ENCODE results near the gene USP20. TPM values are rescaled to one million over a fixed set of nuclear protein-coding genes. Genes with fewer than 3 reads are reported as not detected.

USP20 gene
- total and polyA plus RNA-seq, 4 donors = 8.2 to 19.8 (median 10.3) TPM

DNA sequence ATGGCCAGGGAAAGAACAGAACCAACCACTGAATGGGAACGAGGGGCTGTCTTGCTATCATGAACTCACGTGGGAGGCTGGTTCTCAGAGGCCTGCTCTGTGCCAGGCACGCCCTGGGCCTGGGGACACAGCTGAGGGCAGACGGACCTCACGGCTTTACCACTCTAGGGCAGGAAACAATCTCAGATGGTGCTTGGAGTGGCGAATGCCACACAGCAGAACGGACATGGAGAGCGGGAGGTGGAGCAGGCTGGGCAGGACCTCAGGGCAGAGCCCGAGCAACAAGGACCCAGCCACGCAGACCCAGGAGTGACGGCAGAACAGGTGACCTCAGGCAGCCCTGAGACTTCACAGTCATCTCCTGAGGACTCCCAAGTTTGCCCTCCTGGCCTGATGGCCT, 20.0 kb upstream of the USP20 start:
- H3K4me3 ChIP-seq (ENCODE audit: low read depth in 1 of 3, low read length in 3 of 3) = no peak overlapping the region
- H3K9ac ChIP-seq (ENCODE audit: low read depth in 1 of 2, low read length in 2 of 2) = no peak overlapping the region
- 94% methylated on average over 11 of the region's 11 CpGs for WGBS
- TF ChIP-seq GABPA (IDR thresholded peaks at IDR 0.05 in 1 of 2, conservative IDR thresholded peaks at IDR 0.05 in 1 of 2) = no peak
- TF ChIP-seq, protein P1, sequence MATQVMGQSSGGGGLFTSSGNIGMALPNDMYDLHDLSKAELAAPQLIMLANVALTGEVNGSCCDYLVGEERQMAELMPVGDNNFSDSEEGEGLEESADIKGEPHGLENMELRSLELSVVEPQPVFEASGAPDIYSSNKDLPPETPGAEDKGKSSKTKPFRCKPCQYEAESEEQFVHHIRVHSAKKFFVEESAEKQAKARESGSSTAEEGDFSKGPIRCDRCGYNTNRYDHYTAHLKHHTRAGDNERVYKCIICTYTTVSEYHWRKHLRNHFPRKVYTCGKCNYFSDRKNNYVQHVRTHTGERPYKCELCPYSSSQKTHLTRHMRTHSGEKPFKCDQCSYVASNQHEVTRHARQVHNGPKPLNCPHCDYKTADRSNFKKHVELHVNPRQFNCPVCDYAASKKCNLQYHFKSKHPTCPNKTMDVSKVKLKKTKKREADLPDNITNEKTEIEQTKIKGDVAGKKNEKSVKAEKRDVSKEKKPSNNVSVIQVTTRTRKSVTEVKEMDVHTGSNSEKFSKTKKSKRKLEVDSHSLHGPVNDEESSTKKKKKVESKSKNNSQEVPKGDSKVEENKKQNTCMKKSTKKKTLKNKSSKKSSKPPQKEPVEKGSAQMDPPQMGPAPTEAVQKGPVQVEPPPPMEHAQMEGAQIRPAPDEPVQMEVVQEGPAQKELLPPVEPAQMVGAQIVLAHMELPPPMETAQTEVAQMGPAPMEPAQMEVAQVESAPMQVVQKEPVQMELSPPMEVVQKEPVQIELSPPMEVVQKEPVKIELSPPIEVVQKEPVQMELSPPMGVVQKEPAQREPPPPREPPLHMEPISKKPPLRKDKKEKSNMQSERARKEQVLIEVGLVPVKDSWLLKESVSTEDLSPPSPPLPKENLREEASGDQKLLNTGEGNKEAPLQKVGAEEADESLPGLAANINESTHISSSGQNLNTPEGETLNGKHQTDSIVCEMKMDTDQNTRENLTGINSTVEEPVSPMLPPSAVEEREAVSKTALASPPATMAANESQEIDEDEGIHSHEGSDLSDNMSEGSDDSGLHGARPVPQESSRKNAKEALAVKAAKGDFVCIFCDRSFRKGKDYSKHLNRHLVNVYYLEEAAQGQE (IDR thresholded peaks at IDR 0.05) = no peak
- TF ChIP-seq, protein P2, sequence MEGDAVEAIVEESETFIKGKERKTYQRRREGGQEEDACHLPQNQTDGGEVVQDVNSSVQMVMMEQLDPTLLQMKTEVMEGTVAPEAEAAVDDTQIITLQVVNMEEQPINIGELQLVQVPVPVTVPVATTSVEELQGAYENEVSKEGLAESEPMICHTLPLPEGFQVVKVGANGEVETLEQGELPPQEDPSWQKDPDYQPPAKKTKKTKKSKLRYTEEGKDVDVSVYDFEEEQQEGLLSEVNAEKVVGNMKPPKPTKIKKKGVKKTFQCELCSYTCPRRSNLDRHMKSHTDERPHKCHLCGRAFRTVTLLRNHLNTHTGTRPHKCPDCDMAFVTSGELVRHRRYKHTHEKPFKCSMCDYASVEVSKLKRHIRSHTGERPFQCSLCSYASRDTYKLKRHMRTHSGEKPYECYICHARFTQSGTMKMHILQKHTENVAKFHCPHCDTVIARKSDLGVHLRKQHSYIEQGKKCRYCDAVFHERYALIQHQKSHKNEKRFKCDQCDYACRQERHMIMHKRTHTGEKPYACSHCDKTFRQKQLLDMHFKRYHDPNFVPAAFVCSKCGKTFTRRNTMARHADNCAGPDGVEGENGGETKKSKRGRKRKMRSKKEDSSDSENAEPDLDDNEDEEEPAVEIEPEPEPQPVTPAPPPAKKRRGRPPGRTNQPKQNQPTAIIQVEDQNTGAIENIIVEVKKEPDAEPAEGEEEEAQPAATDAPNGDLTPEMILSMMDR (IDR thresholded peaks at IDR 0.05; ENCODE audit: low read depth, low read length, missing input control) = no peak
- TF ChIP-seq, protein P3, sequence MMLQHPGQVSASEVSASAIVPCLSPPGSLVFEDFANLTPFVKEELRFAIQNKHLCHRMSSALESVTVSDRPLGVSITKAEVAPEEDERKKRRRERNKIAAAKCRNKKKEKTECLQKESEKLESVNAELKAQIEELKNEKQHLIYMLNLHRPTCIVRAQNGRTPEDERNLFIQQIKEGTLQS (IDR thresholded peaks at IDR 0.05) = no peak
- no peak for TF ChIP-seq YY1 (IDR thresholded peaks at IDR 0.05)
- TF ChIP-seq SP1 (IDR thresholded peaks at IDR 0.05) = no peak
- TF ChIP-seq, protein P4, sequence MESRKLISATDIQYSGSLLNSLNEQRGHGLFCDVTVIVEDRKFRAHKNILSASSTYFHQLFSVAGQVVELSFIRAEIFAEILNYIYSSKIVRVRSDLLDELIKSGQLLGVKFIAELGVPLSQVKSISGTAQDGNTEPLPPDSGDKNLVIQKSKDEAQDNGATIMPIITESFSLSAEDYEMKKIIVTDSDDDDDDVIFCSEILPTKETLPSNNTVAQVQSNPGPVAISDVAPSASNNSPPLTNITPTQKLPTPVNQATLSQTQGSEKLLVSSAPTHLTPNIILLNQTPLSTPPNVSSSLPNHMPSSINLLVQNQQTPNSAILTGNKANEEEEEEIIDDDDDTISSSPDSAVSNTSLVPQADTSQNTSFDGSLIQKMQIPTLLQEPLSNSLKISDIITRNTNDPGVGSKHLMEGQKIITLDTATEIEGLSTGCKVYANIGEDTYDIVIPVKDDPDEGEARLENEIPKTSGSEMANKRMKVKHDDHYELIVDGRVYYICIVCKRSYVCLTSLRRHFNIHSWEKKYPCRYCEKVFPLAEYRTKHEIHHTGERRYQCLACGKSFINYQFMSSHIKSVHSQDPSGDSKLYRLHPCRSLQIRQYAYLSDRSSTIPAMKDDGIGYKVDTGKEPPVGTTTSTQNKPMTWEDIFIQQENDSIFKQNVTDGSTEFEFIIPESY (IDR thresholded peaks at IDR 0.05) = no peak
- no peak for TF ChIP-seq FOXA1 (IDR thresholded peaks at IDR 0.05)
- TF ChIP-seq JUND (IDR thresholded peaks at IDR 0.05) = no peak
- no peak for TF ChIP-seq FOXA2 (IDR thresholded peaks at IDR 0.05)
- TF ChIP-seq TAF1 (conservative IDR thresholded peaks at IDR 0.05) = no peak
- no peak overlapping the region for H3K27ac ChIP-seq (ENCODE audit: low read depth in 1 of 2, low read length in 2 of 2)
- H3K4me1 ChIP-seq (ENCODE audit: control insufficient read depth in 4 of 4, insufficient read depth in 4 of 4, low read length in 3 of 4) = peaks cover under 1 to 21% (median 12%) of the 10 kb centered on the region in 4 donors
- no peaks in the 10 kb centered on the region for H3K9me3 ChIP-seq (ENCODE audit: control insufficient read depth in 4 of 4, low read length in 3 of 4)
- no peak for DNase-seq (ENCODE audit: low spot score)
- H3K36me3 ChIP-seq (ENCODE audit: control insufficient read depth in 4 of 4, insufficient read depth in 3 of 4, low read depth in 1 of 4, low read length in 3 of 4) = peaks cover 4 to 33% (median 21%) of the 10 kb centered on the region in 4 donors
- no peaks in the 10 kb centered on the region for H3K27me3 ChIP-seq (ENCODE audit: control insufficient read depth in 4 of 4, insufficient read depth in 4 of 4, low read length in 3 of 4)

DNA sequence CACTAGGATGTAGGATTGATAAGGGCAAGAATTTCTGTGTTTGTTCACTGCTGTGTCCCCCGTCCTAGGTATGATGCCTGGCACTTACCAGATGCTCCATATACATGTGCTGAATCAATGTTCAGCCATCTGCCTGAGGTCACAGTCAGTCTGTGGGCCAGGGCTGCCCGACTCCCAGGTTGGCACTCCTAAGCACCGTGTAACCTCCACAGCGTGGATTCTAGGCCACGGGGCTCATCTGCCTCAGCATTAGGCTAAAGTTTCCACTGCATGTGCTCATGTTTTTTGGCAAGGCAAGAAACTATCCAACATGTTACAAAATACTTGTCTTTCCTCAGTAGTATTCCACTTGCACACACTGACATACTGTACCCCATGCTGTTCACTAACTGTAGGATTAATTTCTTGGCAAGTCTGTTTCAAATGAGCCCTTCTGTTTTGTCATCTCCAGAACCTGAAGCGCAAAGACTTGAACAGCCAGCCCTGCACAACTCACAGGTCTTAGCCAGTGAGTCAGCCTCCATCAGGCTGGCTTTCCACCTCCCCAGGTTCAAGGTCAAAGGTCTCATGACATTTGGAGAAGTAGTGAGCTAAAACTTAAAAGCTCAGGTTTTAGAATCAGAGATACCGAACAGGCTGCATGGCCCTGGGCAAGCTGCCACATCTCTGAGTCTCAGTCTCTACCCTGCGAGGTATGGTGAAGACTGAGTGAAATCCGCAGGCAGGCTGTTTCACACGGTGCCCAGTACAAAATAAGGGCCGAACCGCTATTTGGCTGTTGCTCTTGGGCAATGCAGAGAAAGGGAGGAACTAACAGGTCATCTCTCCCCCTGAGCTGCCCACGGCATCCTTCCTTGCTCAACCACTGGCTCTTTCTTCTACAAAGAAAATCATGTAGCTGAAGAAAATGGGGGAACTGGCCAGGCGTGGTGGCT, 18.5 kb upstream of the USP20 start:
- H3K27ac ChIP-seq (ENCODE audit: low read depth in 1 of 2, low read length in 2 of 2) = no peak overlapping the region
- no peaks in the 10 kb centered on the region for H3K9me3 ChIP-seq (ENCODE audit: control insufficient read depth in 4 of 4, low read length in 3 of 4)
- no peak overlapping the region for H3K9ac ChIP-seq (ENCODE audit: low read depth in 1 of 2, low read length in 2 of 2)
- H3K4me1 ChIP-seq (ENCODE audit: control insufficient read depth in 4 of 4, insufficient read depth in 4 of 4, low read length in 3 of 4) = peaks cover 0 to 9% (median 6%) of the 10 kb centered on the region in 4 donors
- H3K27me3 ChIP-seq (ENCODE audit: control insufficient read depth in 4 of 4, insufficient read depth in 4 of 4, low read length in 3 of 4) = no peaks in the 10 kb centered on the region
- WGBS = 91% methylated on average over 14 of the region's 14 CpGs
- no peak overlapping the region for H3K4me3 ChIP-seq (ENCODE audit: low read depth in 1 of 3, low read length in 3 of 3)
- DNase-seq (ENCODE audit: low spot score) = no peak
- peaks cover 7 to 41% (median 26%) of the 10 kb centered on the region in 4 donors for H3K36me3 ChIP-seq (ENCODE audit: control insufficient read depth in 4 of 4, insufficient read depth in 3 of 4, low read depth in 1 of 4, low read length in 3 of 4)
- TF ChIP-seq HNF4G (IDR thresholded peaks at IDR 0.05) = no peak
- no peak for TF ChIP-seq RXRA (IDR thresholded peaks at IDR 0.05)
- no peak for TF ChIP-seq JUND (IDR thresholded peaks at IDR 0.05)
- TF ChIP-seq, protein P4 (IDR thresholded peaks at IDR 0.05) = no peak
- TF ChIP-seq FOXA1 (IDR thresholded peaks at IDR 0.05) = no peak
- no peak for TF ChIP-seq TAF1 (conservative IDR thresholded peaks at IDR 0.05)
- TF ChIP-seq, protein P5, sequence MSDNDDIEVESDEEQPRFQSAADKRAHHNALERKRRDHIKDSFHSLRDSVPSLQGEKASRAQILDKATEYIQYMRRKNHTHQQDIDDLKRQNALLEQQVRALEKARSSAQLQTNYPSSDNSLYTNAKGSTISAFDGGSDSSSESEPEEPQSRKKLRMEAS (IDR thresholded peaks at IDR 0.05) = no peak
- TF ChIP-seq, protein P3 (IDR thresholded peaks at IDR 0.05) = no peak
- no peak for TF ChIP-seq RAD21 (IDR thresholded peaks at IDR 0.05)
- TF ChIP-seq, protein P2 (IDR thresholded peaks at IDR 0.05; ENCODE audit: low read depth, low read length, missing input control) = no peak
- TF ChIP-seq HNF4A (conservative IDR thresholded peaks at IDR 0.05) = no peak
- TF ChIP-seq SP1 (IDR thresholded peaks at IDR 0.05) = no peak
- TF ChIP-seq FOXA2 (IDR thresholded peaks at IDR 0.05) = no peak
- no peak for TF ChIP-seq GABPA (IDR thresholded peaks at IDR 0.05 in 1 of 2, conservative IDR thresholded peaks at IDR 0.05 in 1 of 2)
